GM18526 (cell line): ENCODE data around the gene LRRTM1.

Source experiments
- POLR2A ChIP-seq: IDR thresholded peaks from 3 replicates; pipeline ENCODE4 v1.6.1; 2011; ENCODE audit not compliant: insufficient read length; ENCODE audit errors: extremely low read depth

LRRTM1 gene

DNA sequence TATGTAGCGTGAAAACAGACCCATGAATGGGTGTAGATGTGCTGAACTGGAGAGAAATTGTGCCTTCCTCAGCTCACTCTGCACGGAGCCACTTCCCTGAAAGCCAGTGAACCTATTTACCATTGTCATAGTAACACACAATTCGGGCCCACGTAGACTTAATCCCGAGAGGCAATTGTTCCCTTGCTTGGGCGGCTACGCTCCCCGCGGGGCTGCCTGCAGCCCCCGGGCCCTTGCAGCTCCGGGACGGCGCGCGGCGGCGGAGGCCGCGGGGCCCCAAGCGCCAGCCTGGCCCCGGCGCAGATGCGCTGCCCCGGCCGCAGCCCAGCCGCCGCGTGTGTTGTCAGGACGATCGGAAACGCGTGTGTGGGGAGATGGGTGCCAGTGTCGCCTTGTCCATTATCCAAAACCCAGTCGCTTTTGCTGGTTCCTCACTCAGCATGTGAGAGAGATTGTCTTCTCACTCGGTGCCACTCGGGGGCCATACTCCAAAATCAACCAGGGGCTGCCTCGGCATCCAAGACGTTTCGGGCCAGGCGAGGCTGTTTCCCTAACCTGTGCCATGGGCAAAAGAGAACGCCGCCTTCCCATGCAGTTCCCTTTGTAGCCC is 17.9 kb upstream of the LRRTM1 start:
- TF ChIP-seq POLR2A, result no peak

DNA sequence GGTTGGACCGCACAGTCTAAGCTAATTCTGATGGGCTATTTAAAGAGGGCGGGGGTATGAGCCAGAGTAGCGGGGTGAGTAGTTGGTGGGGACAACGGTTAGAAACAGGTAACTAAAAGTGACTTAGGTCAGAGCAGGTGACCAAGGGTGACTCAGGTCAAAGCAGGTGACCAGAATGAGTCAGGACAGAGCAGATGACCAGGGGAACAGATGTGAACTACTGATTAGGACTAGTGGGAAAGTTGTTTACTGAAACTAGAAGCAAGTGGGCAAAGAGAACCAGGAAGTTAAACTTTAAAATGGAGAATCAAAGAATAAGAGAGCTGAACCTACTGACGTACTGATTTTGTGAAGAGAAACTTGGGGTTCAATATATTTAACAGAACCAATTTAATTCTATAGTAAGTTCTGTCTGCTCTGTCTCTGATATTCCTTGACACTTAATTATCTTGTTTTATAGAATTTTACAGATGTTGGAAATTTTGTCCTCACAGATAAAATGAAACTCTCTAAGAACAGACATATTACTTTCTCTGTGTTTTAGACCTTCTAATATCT is 7.8 kb upstream of the LRRTM1 start:
- no peak for TF ChIP-seq POLR2A

DNA sequence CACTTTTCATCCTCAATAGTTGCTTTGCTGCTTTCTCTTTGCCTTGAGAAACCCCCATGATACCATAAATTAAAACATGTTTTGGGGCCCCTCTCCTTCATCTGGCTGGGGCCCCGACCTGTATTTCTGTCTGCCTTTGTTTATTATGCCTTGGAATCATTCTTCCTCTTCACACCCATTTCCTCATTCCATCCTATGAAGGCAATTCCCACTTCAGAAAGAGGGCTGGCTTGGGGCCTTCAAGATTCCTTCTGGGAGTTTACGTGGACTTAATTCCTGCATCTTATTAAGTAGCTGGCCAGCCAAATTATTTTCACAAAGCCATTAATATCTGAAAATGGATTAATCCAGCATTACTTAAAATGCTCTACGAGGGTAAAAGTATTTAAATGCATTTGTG is 6.8 kb upstream of the LRRTM1 start:
- no peak for TF ChIP-seq POLR2A

DNA sequence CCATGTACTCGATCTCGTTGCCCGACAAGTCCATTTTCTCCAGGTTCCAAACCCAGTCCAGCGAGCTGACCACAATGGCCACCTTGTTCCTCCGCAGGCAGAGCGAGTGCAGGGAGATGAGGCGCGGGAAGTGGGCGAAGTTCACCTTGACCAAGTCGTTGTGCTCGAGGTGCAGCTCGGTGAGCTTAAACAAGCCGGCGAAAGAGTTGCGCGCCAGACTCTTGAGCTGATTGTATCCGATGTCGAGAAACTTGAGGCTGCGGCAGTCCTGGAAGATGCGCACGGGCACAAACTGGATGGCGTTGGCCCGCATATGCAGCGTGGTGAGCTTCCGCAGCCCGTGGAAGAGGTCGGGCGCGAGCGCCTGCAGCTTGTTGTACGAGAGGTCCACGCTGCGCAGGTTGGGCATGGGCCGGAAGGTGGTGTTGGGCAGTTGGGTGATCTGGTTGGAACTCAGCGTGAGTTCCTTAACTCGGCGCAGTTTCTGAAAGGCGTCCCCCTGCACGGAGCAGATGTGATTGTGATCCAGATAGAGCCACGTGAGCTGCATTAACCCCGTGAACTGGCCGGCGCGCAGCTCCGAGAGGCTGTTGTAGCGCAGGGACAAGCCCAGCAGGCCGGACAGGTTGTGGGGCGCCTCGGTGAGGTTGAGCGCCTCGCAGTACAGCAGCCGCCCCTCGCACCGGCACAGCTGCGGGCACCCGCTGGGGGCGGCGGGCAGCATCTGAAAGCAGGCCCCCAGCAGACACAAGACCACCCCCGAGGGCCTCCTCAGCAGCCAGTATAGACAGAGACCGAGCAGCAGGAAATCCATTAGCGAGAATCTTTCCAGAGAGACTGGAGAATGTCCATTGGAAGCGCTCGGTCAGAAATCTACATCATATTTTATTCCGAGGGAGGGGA is 1.3 kb downstream of the LRRTM1 start:
- no peak for TF ChIP-seq POLR2A

DNA sequence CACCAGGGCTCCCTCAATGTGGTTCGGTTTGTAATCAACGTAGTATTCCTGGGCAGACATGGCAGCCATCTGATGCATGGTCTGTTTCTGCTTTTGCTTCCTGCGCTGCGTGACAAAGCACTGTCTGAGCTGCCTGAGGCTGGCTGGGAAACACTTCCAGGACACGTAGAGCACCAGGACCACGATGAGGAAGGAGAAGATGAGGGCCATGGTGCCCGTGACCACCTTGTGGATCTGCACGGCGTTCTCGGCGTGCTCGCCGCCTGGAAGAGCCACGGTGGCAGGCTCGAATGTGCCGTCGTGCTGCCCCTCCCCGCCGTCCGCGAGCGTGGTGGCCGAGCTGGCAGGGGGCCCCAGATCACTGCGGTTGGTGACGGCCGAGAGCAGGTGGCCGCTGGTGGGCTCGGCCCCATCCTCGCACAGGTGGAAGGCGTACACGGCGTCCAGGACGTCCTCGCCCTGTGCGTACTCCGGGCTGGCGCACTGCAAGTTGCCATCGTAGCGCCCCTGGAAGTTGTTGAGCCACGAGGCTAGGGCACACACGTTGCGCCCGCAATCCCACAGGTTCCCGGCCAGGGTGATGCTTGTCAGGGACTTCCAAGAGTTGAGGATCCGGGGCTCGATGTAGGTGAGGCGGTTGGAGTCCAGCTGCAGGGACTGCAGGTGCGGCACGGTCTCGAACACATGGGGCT is 2.1 kb downstream of the LRRTM1 start:
- no peak for TF ChIP-seq POLR2A

DNA sequence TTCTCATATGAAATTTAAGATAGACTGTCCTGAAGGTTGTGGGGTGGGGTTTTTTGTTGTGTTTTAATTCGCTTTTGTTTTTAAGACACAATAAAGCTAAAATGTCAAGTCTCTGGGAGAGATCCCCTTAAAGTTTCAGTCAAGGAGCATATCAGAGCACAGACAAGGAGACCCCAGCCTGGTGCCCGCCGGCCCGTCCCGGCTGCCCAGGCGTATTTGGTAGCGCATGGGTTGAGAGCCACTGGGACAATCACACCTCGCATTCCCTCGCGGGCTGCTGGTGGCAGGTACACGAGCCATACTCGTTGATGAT is 2.6 kb downstream of the LRRTM1 start:
- no peak for TF ChIP-seq POLR2A

DNA sequence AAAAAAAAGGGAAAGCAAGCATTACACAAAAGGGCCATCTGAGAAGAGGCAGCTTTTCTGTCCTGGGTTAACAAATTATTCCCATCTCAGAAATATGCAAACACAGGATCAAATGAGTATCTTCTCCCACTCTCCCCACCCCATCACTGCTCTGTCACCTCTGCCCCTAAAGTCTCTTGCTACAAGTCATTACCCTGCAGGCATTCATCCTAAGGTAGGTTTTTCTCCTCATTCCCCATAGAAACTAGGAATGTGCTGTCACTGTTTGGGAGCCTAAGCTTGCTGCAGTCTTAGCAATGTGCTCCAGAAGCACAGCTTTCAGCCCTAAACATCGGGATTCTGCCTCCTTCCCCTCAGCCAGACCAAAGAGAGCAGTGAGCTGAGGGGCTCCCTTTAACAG is 3.6 kb downstream of the LRRTM1 start:
- no peak for TF ChIP-seq POLR2A

DNA sequence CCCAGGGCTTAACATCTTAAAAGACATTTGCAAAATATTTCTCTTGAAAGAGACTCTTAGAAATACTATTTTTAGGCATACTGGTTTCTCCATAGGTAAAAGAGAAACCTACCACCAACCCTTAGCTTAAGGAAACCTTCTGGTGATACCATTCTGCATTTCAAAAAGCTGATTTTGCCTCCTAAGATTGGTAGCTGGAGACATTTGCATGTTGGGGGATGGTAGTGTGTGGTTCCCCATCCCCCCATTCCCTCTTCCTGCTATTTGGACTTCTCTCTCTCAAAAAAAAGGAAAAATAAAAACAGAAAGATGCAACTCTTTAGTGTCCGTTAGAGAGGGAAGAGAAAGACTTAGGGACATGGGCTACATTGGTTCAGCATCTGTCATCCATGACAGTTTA is 4.2 kb downstream of the LRRTM1 start:
- no peak for TF ChIP-seq POLR2A

DNA sequence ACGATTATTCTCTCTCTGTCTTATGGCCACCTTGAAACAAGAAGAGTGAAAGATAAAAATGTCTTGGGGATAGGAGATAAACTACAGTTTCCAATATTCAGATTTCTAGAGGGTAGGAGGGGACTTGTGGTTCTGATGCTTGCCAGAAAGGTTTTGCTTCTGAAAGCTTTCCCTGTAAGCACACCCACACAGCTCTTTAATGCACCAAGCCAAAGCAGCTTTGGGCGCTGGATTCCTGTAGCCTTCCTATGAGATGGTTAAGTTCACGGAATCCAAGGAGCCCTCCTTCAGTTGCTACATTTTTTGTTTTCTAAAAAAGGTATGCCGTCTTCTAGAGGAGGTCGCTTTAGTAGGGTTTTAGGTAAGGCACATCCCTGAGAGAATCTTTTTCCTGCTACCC is 4.9 kb downstream of the LRRTM1 start:
- TF ChIP-seq POLR2A, result no peak

DNA sequence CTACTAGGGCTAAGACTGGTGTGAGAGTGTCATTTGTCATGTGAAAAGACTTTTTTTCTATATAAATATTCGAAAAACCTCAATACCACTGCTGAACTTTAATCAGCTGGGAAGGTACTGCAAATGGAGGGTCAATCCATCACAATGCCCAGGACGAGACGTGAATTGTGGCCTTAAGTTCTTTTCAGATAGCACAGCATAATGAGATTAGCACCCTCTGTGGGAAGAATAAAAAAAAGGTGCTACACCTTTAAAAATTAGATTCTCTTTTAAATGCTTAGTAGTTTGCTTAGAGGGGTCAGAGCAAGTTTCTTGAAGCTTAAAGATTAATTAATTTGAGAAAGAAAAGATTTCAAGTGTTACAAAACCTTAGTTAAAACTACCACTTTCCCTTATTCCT is 5.6 kb downstream of the LRRTM1 start:
- TF ChIP-seq POLR2A, result no peak

DNA sequence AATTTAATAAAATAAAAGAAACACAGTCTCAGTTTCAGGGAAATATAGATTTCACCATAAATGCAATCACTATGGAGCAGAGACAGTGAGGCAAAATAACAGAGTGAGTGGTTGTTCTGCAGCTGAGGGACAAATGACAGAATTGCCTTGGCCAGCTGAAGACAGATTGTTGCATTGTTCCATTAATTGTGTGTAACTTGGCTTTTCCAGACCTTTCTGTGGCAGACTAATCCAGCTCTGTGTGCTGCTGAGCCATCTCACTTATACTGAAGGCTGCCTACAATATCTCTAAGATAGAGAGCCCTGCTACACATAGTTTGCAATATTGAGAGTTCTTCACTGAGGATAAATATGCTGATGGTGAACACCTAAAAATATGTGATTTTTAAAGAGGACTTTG is 11.5 kb downstream of the LRRTM1 start:
- TF ChIP-seq POLR2A, result no peak

DNA sequence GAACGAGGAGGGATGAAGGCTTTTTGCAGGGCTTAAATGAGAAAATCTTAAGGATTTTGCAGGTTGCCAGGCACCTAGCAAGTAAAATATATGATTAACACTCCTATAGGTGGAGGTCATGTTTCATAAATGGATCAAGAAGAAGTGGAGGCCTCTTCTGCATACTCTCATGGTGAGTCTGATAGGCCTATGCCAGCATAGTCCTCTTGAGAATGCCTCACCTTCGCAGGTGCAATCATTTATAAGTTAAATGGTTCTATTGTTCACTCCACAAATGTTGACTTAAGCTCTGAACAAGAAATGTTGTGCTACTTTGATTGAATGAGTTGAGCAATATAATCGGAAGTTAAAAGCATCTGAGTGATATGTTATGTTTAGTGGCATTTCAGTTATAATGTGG is 12.1 kb downstream of the LRRTM1 start:
- no peak for TF ChIP-seq POLR2A

DNA sequence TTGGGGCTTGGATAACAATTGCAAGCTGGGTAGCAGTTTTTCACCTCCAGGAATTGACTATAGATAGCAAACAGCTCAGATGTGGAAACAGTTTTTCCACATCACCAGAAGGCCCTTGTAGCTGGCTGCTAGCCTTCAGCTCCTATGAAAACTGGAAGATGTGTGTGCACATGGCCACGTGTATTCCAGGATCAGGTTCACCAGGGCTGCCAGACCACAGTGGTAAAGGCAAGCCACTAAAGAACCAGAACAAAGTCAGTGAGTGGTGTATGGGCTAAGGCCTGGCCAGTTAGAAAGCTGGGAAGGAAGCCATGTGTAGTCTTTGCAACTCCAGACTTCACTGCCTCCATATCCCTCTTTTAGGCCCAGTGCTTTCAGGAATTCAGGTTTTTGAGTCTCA is 12.9 kb downstream of the LRRTM1 start:
- TF ChIP-seq POLR2A, result no peak

DNA sequence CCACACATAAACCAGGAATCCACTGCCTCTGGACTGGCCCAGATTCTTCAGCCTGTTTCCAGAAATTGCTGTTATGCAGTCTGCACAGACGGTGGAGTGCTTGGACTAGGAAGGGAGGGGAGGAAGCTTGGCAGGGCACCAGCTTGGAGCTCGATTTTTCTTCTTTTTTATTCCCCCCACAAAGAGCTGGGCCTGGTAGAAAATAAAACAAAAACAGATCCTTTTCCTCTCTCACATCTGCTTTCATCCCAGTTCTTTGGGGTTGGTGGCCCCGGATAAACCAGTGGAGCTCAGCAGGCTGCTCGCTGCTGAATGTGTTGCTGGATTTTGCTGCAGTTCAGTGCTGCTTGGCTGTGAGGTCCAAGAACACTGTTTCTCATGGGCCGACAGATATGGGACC is 16.0 kb downstream of the LRRTM1 start:
- no peak for TF ChIP-seq POLR2A

DNA sequence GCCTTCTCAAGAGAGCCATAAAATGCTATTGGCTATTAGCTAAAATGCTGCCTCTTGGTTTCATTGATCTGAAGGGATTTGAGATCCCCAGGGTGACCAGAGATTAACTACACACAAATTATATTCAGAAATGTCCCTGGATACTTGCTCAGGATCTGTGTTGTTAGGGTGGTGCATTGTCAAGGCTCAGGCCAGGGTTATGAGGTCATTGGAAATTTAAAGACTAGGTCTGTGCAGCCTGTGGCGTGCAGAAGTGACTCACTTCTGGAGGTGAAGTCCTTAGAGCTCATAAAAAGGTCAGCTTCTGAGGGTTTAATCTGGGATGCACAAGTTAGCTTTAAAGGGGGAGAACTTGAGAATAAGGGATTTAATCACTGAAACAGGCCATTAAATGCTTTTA is 23.5 kb downstream of the LRRTM1 start:
- TF ChIP-seq POLR2A, result no peak

DNA sequence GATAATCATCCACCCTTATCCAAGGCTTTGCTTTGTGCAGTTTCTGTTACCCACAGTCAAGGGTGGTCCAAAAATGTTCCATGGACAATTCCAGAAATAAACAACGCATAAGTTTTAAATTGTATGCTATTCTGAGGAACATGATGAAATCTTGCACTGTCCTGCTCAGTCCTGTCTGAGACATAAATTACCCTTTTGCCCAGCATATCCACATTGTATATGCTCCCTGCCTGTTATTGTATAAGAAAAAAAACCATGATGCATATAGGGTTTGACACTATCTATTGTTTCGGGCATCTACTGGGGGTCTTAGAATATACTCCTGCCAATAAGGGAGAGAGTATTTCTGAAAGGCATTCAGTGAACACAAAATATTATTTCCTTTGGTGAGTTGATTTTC is 24.0 kb downstream of the LRRTM1 start:
- no peak for TF ChIP-seq POLR2A
